Tibial nerve (tissue), 4 donors: ENCODE results near the gene SHKBP1. TPM values are rescaled to one million over a fixed set of nuclear protein-coding genes. Genes with fewer than 3 reads are reported as not detected.

ENCODE experiments used
- DNase-seq, 2 donors: peaks; one replicate each; pipeline ENCODE4 v3.0.0-alpha.2; 2019; ENCODE audit warnings: low spot score in 2 of 2
- H3K27ac ChIP-seq, 4 donors: fragments of 200-600 bp; sonication (generic) in 3 of 4; one replicate each; pipeline ENCODE4 v1.5.1; 2017 to 2019; ENCODE audit warnings: mild to moderate bottlenecking in 1 of 4
- H3K27me3 ChIP-seq, 2 donors: fragments of 200-600 bp; sonication (generic) in 1 of 2; one replicate each; pipeline versions ENCODE4 v1.5.1 to v1.6.0; 2017 to 2019
- H3K36me3 ChIP-seq, 3 donors: fragments of 200-600 bp; sonication (generic); one replicate each; pipeline ENCODE4 v1.5.1; 2018 to 2019
- H3K4me1 ChIP-seq, 4 donors: fragments of 200-600 bp; sonication (generic) in 3 of 4; one replicate each; pipeline ENCODE4 v1.5.1; 2017 to 2019
- H3K4me3 ChIP-seq, 4 donors: fragments of 200-600 bp; sonication (generic) in 3 of 4; one replicate each; pipeline ENCODE4 v1.5.1; 2017 to 2019; ENCODE audit warnings: mild to moderate bottlenecking in 1 of 4, moderate library complexity in 1 of 4
- H3K9me3 ChIP-seq, 4 donors: fragments of 200-600 bp; sonication (generic) in 3 of 4; one replicate each; pipeline ENCODE4 v1.5.1; 2017 to 2019
- EP300 ChIP-seq, 2 donors: sonication (generic); formaldehyde crosslinking; IDR thresholded peaks; one replicate each; pipeline ENCODE4 v1.6.1; 2017; ENCODE audit warnings: antibody characterized with exemption in 2 of 2, mild to moderate bottlenecking in 1 of 2
- POLR2A ChIP-seq, 2 donors: fragments of 450-650 bp; IDR thresholded peaks; one replicate each; pipeline ENCODE4 v1.6.1; 2017; ENCODE audit warnings: antibody characterized with exemption in 2 of 2, mild to moderate bottlenecking in 2 of 2, moderate library complexity in 2 of 2
- WGBS, 2 donors: methylation state at CpG; one replicate each; pipeline ENCODE4 v1.1.5; 2018; 5-methylcytosine and 5-hydroxymethylcytosine counted together
- total RNA-seq, 4 donors: library from RNA; depleted of rRNA; stranded (reverse); fragments of >200 nt; gene quantifications; one replicate each; pipeline ENCODE4 v1.1.0, GENCODE V29; 2016
- TF ChIP-seq, protein P1 (sequence below), 5 experiments: fragments of 200-600 bp in 3 of 5; fragments of 450-650 bp in 2 of 5; sonication (generic) in 3 of 5; IDR thresholded peaks; one replicate each; pipeline ENCODE4 v1.5.1; 2016 to 2019; ENCODE audit warnings: antibody characterized with exemption in 5 of 5, mild to moderate bottlenecking in 3 of 5, moderate library complexity in 2 of 5

Gene SHKBP1
- total RNA-seq, 4 donors from 2014 or later: 40.8 to 129 (median 51.2) TPM

DNA sequence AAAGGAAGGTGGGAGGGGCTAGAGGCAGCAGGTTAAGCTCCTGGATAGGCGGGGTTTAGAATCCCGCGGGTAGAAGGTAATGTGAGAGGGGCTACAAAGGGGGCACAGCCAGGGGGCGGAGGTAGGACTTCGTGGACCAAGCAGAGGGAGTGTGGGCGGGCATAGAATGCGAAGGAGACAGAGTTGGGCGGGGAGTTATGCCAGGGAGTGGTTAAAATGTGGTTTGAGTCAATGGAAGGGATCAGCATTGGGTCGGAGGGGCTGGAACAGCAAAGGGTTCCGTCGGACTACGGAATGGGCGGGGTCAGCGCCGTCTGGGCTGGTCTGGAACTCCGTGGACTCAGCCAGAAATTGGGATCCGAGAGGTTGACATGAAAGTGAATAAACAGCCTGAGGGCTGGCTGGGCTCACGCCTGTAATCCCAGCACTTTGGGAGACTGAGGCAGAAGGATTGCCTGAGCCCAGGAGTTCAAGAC is 27.5 kb downstream of the SHKBP1 start:
- Histone ChIP-seq H3K27me3 (peaks cover 0 to 6% of the 10 kb centered on the region in 2 donors), H3K9me3 (no peaks in the 10 kb centered on the region), H3K27ac (peak overlapping the region; percentile 84 to 95 (median 92)), H3K36me3 (no peaks in the 10 kb centered on the region), H3K4me3 (peak overlapping the region in 2 of 4 donors; percentile 52 to 90), H3K4me1 (peaks cover 0 to 95% (median 71%) of the 10 kb centered on the region in 4 donors)
- WGBS, 2 donors: 8 to 9% methylated on average over 18 of the region's 18 CpGs
- no peak for DNase-seq
- TF ChIP-seq, protein P1, sequence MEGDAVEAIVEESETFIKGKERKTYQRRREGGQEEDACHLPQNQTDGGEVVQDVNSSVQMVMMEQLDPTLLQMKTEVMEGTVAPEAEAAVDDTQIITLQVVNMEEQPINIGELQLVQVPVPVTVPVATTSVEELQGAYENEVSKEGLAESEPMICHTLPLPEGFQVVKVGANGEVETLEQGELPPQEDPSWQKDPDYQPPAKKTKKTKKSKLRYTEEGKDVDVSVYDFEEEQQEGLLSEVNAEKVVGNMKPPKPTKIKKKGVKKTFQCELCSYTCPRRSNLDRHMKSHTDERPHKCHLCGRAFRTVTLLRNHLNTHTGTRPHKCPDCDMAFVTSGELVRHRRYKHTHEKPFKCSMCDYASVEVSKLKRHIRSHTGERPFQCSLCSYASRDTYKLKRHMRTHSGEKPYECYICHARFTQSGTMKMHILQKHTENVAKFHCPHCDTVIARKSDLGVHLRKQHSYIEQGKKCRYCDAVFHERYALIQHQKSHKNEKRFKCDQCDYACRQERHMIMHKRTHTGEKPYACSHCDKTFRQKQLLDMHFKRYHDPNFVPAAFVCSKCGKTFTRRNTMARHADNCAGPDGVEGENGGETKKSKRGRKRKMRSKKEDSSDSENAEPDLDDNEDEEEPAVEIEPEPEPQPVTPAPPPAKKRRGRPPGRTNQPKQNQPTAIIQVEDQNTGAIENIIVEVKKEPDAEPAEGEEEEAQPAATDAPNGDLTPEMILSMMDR (IDR thresholded peaks at IDR 0.05): peak in 1 of 5 experiments; percentile 6
- TF ChIP-seq POLR2A (IDR thresholded peaks at IDR 0.05): no peak

DNA sequence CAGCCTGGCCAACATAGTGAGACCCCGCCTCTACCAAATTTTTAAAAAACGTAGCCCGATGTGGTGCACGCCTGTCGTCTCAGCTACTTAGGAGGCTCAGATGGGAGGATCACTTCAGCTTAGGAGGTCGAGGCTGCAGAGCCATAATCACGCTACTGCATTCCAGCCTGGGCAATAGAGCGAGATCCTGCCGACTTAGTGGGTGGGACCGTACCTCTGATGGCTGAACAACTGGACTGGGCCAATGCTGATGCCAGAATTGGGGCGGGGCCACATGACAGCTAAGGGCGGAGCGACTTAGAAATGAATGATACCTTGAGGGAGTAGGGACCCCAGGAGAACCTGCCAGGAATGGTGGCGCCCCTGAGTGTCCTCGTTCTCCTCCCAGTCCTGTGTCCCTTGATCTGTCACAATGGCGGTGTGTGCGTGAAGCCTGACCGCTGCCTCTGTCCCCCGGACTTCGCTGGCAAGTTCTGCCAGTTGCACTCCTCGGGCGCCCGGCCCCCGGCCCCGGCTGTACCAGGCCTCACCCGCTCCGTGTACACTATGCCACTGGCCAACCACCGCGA is 28.1 kb downstream of the SHKBP1 start:
- WGBS, 2 donors: 36 to 46% methylated on average over 22 to 28 of the region's 29 CpGs
- no peak for DNase-seq
- H3K36me3 ChIP-seq: no peaks in the 10 kb centered on the region
- H3K4me1 ChIP-seq: peaks cover 0 to 95% (median 72%) of the 10 kb centered on the region in 4 donors
- H3K4me3 ChIP-seq: peak overlapping the region in 3 of 4 donors; percentile 36 to 90 (median 52)
- H3K27ac ChIP-seq: peak overlapping the region; percentile 84 to 95 (median 92)
- H3K27me3 ChIP-seq: peaks cover 0 to 6% of the 10 kb centered on the region in 2 donors
- H3K9me3 ChIP-seq: no peaks in the 10 kb centered on the region
- no peak for TF ChIP-seq POLR2A (IDR thresholded peaks at IDR 0.05)
- TF ChIP-seq, protein P1 (IDR thresholded peaks at IDR 0.05): no peak
- no peak for TF ChIP-seq EP300 (IDR thresholded peaks at IDR 0.05)

DNA sequence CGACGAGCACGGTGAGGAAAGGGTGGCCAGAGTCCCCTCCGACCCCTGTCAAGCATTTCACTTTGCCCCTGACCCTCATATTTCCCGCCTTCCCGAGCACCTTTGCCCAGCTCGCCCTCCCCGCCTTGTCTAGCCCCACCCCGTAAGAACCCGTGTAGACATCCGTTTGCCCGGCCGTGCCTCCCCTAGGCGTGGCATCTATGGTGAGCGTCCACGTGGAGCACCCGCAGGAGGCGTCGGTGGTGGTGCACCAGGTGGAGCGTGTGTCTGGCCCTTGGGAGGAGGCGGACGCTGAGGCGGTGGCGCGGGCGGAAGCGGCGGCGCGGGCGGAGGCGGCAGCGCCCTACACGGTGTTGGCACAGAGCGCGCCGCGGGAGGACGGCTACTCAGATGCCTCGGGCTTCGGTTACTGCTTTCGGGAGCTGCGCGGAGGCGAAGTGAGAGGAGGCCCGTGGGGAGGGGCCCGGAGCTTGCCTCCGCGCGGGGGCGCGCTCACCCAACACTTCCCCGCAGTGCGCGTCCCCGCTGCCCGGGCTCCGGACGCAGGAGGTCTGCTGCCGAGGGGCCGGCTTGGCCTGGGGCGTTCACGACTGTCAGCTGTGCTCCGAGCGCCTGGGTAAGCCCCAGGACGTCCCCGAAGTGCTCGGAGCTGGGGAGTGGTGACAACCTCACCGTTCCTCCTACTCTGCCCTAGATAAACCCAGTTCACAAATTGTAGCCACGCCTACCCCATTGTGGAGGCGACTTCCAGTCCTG is 28.7 kb downstream of the SHKBP1 start:
- TF ChIP-seq EP300 (IDR thresholded peaks at IDR 0.05) (peak in 1 of 2 donors; percentile 14), POLR2A (IDR thresholded peaks at IDR 0.05) (no peak)
- TF ChIP-seq, protein P1 (IDR thresholded peaks at IDR 0.05): peak in 2 of 5 experiments; percentile 23 to 49
- no peaks in the 10 kb centered on the region for H3K27me3 ChIP-seq
- DNase-seq: peak in 1 of 2 donors; percentile 61
- peak overlapping the region; percentile 84 to 95 (median 92) for H3K27ac ChIP-seq
- no peaks in the 10 kb centered on the region for H3K36me3 ChIP-seq
- peaks cover 0 to 95% (median 71%) of the 10 kb centered on the region in 4 donors for H3K4me1 ChIP-seq
- no peaks in the 10 kb centered on the region for H3K9me3 ChIP-seq
- peak overlapping the region; percentile 7 to 90 (median 44) for H3K4me3 ChIP-seq
- 3 to 10% methylated on average over 16 to 64 of the region's 71 CpGs for WGBS, 2 donors

DNA sequence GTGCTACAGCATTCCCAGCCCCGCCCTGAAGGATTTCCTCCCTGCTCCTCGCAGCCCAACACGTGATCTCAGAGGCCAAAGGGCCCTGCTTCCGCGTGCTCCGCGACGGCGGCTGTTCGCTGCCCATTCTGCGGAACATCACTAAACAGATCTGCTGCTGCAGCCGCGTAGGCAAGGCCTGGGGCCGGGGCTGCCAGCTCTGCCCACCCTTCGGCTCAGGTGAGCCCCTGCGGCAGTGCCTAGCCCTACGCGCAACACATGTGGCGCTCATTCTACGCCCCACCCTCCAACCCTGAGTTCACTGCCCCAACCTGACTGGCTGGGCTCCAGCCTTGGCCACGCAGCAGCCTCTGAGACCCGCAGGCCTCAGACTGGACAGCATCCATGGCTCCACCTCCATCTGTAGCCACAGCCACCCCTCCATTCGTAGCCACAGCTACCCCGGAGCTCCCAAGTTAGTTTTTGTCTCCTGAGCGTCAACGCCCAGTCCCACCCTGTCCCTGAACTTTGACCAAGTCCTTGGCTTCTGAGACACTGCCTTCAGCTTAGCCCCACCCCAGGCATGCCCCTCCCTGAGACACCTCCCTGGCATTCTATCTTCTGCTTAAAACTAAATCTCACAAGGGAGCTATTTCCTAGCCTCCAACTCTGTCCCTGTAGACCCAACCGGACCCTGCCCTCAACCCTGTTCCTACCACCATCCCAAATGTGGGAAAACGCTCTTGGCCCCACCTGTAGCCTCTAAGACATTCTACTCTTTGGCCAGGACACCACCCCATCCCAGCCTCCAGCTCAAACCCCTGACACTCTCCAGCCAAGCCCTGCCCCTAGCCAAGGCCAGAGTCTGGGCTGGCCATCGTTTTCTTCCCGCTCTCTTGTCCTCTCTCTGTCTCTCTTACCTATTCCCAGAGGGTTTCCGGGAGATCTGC is 30.9 kb downstream of the SHKBP1 start:
- H3K4me1 ChIP-seq: peaks cover 0 to 98% (median 63%) of the 10 kb centered on the region in 4 donors

More for the DNA sequence above, 30.9 kb downstream of the SHKBP1 start:
- no peaks in the 10 kb centered on the region for H3K27me3 ChIP-seq
- peaks cover 0 to 14% (median 0%) of the 10 kb centered on the region in 3 donors for H3K36me3 ChIP-seq
- DNase-seq: no peak
- H3K27ac ChIP-seq: peak overlapping the region; percentile 2 to 95 (median 82)
- TF ChIP-seq EP300 (IDR thresholded peaks at IDR 0.05) (peak in 1 of 2 donors; percentile 49), POLR2A (IDR thresholded peaks at IDR 0.05) (no peak)
- TF ChIP-seq, protein P1 (IDR thresholded peaks at IDR 0.05): no peak
- no peaks in the 10 kb centered on the region for H3K9me3 ChIP-seq
- H3K4me3 ChIP-seq: no peak overlapping the region
- WGBS, 2 donors: 58 to 59% methylated on average over 19 to 30 of the region's 31 CpGs
